ENCODE results near the gene MAD2L1.
A peak's percentile ranks its signal among the peaks of the same experiment; 100 is the strongest.
"Not testable (repeated sequence)": the region's sequence is repeated elsewhere in the genome, so short reads cannot be mapped to it uniquely, and the experiment has no call there.

MAD2L1 gene

GRCh38 chr4:120066517-120067340, at the start of gene MAD2L1:
Gene MAD2L1, minus strand, starts transcription at chr4:120066848. Its CDS starts 114 bp downstream, at chr4:120066734.
- DNase-seq = peak; percentile 93 to 99 (median 98)

GRCh38 chr4:120111745-120112144, 45.1 kb upstream of the MAD2L1 start:
- no peak for DNase-seq

- DNase-seq = no peak
Measured at GRCh38 chr4:120109406-120109805, 42.8 kb upstream of the MAD2L1 start.

GRCh38 chr4:120105472-120105871, 38.8 kb upstream of the MAD2L1 start:
- no peak for DNase-seq

- no peak for DNase-seq
Measured at GRCh38 chr4:120096508-120097297, 30.1 kb upstream of the MAD2L1 start.

- DNase-seq = no peak
Measured at GRCh38 chr4:120088507-120088906, 21.9 kb upstream of the MAD2L1 start.

- not testable (repeated sequence) for DNase-seq
Measured at GRCh38 chr4:120088066-120088465, 21.4 kb upstream of the MAD2L1 start.

GRCh38 chr4:120085705-120086104, 19.1 kb upstream of the MAD2L1 start:
- no peak for DNase-seq

- DNase-seq = no peak
Measured at GRCh38 chr4:120084327-120084726, 17.7 kb upstream of the MAD2L1 start.

- no peak for DNase-seq
Measured at GRCh38 chr4:120083152-120083551, 16.5 kb upstream of the MAD2L1 start.

GRCh38 chr4:120082251-120082650, 15.6 kb upstream of the MAD2L1 start:
- DNase-seq = no peak

GRCh38 chr4:120081726-120082125, 15.1 kb upstream of the MAD2L1 start:
- no peak for DNase-seq

GRCh38 chr4:120080533-120080932, 13.9 kb upstream of the MAD2L1 start:
- no peak for DNase-seq

- DNase-seq = no peak
Measured at GRCh38 chr4:120079839-120080520, 13.3 kb upstream of the MAD2L1 start.

GRCh38 chr4:120078216-120078615, 11.6 kb upstream of the MAD2L1 start:
- DNase-seq = no peak

GRCh38 chr4:120071192-120071795, 4.6 kb upstream of the MAD2L1 start:
- peak in 5 of 6 experiments; percentile 14 to 45 (median 37) for DNase-seq

- no peak for DNase-seq
Measured at GRCh38 chr4:120070196-120070595, 3.5 kb upstream of the MAD2L1 start.

- peak in 1 of 6 experiments; percentile 25 for DNase-seq
Measured at GRCh38 chr4:120065974-120066516, 603 bp downstream of the MAD2L1 start.

GRCh38 chr4:120064887-120065286, 1.8 kb downstream of the MAD2L1 start:
- no peak for DNase-seq

GRCh38 chr4:120063711-120064110, 2.9 kb downstream of the MAD2L1 start:
- not testable (repeated sequence) for DNase-seq

- DNase-seq = no peak
Measured at GRCh38 chr4:120062663-120063195, 3.9 kb downstream of the MAD2L1 start.

- no peak for DNase-seq
Measured at GRCh38 chr4:120059036-120059435, 7.6 kb downstream of the MAD2L1 start.

Data from stimulated activated naive CD4-positive, alpha-beta T cell (primary cell).